H9 (cell line): ENCODE measurements around the gene ZNF224. TPM values are rescaled to one million over a fixed set of nuclear protein-coding genes. Genes with fewer than 3 reads are reported as not detected.

ENCODE experiments used
- DNase-seq: peaks from one replicate; pipeline ENCODE4 v3.0.0-alpha.2; 2017
- H2AFZ ChIP-seq: one replicate; pipeline ENCODE4 v1.6.1; 2013; ENCODE audit warnings: mild to moderate bottlenecking, low read length, control low read depth, moderate library complexity
- H2AK5ac ChIP-seq: 2 replicates; pipeline ENCODE4 v1.6.1; 2013; ENCODE audit warnings: low read length, control low read depth, mixed read lengths; ENCODE audit not compliant: insufficient read length
- H2BK120ac ChIP-seq: one replicate; pipeline ENCODE4 v1.6.1; 2013; ENCODE audit warnings: low read depth, mild to moderate bottlenecking, low read length, control low read depth, inconsistent platforms; ENCODE audit not compliant: poor library complexity, severe bottlenecking
- H2BK12ac ChIP-seq: 2 replicates; pipeline ENCODE4 v1.6.1; 2013; ENCODE audit warnings: low read length, control low read depth, mixed read lengths, low read depth; ENCODE audit not compliant: insufficient read length
- H2BK15ac ChIP-seq: 2 replicates; pipeline ENCODE4 v1.6.1; 2013; ENCODE audit warnings: low read depth, low read length, control low read depth
- H2BK20ac ChIP-seq: one replicate; pipeline ENCODE4 v1.6.1; 2013; ENCODE audit warnings: low read depth, mild to moderate bottlenecking, low read length, control low read depth, inconsistent platforms; ENCODE audit not compliant: poor library complexity, severe bottlenecking
- H2BK5ac ChIP-seq: 2 replicates; pipeline ENCODE4 v1.6.1; 2013; ENCODE audit warnings: low read length, control low read depth, mixed read lengths; ENCODE audit not compliant: insufficient read length
- H3K14ac ChIP-seq: 2 replicates; pipeline ENCODE4 v1.6.1; 2013; ENCODE audit warnings: low read length, control low read depth; ENCODE audit not compliant: insufficient read depth
- H3K18ac ChIP-seq: 2 replicates; pipeline ENCODE4 v1.6.1; 2013; ENCODE audit warnings: low read depth, mild to moderate bottlenecking, mixed read lengths, low read length, control low read depth; ENCODE audit not compliant: insufficient read length
- H3K23ac ChIP-seq: 2 replicates; pipeline ENCODE4 v1.6.1; 2013; ENCODE audit warnings: low read length, control low read depth, mixed read lengths, low read depth; ENCODE audit not compliant: insufficient read length
- H3K23me2 ChIP-seq: 2 replicates; pipeline ENCODE4 v1.6.1; 2013; ENCODE audit warnings: low read depth, mild to moderate bottlenecking, mixed read lengths, low read length, control low read depth; ENCODE audit not compliant: insufficient read length, poor library complexity, severe bottlenecking
- H3K27ac ChIP-seq: 2 replicates; pipeline ENCODE4 v1.5.1; 2013; ENCODE audit warnings: low read length, control low read depth, mixed read lengths, low read depth; ENCODE audit not compliant: insufficient read length
- H3K27me3 ChIP-seq: 2 replicates; pipeline ENCODE4 v1.6.1; 2013; ENCODE audit warnings: low read length, control low read depth, inconsistent platforms; ENCODE audit not compliant: insufficient read depth
- H3K4ac ChIP-seq: 2 replicates; pipeline ENCODE4 v1.6.1; 2013; ENCODE audit warnings: low read depth, mild to moderate bottlenecking, control low read depth, inconsistent platforms, low read length, moderate library complexity
- H3K4me1 ChIP-seq: 2 replicates; pipeline ENCODE4 v1.6.1; 2013; ENCODE audit warnings: low read length, control low read depth, inconsistent platforms; ENCODE audit not compliant: insufficient read depth
- H3K4me2 ChIP-seq: 2 replicates; pipeline ENCODE4 v1.6.1; 2013; ENCODE audit warnings: low read length, control low read depth, mixed read lengths; ENCODE audit not compliant: insufficient read length, insufficient read depth
- H3K56ac ChIP-seq: 2 replicates; pipeline ENCODE4 v1.6.1; 2013; ENCODE audit warnings: low read depth, mild to moderate bottlenecking, mixed read lengths, low read length, control low read depth; ENCODE audit not compliant: insufficient read length
- H3K79me1 ChIP-seq: 2 replicates; pipeline ENCODE4 v1.6.1; 2013; ENCODE audit warnings: low read depth, mild to moderate bottlenecking, moderate library complexity, low read length, control low read depth, inconsistent platforms; ENCODE audit not compliant: insufficient read depth, poor library complexity, severe bottlenecking
- H3K79me2 ChIP-seq: 2 replicates; pipeline ENCODE4 v1.6.1; 2013; ENCODE audit warnings: low read length, control low read depth, inconsistent platforms; ENCODE audit not compliant: insufficient read depth
- H3K9ac ChIP-seq: 2 replicates; pipeline ENCODE4 v1.6.1; 2013; ENCODE audit warnings: low read length, control low read depth, mixed read lengths; ENCODE audit not compliant: insufficient read length; ENCODE audit errors: extremely low read depth
- H3K9me3 ChIP-seq: one replicate; pipeline ENCODE4 v1.6.1; 2013; ENCODE audit warnings: low read depth, low read length, inconsistent platforms; ENCODE audit not compliant: control insufficient read depth
- H3T11ph ChIP-seq: one replicate; pipeline ENCODE4 v1.6.1; 2013; ENCODE audit warnings: mild to moderate bottlenecking, low read length, control low read depth, inconsistent platforms
- H4K20me1 ChIP-seq: one replicate; pipeline ENCODE4 v1.6.1; 2013; ENCODE audit not compliant: control insufficient read depth, insufficient read length, insufficient read depth
- H4K5ac ChIP-seq: 2 replicates; pipeline ENCODE4 v1.6.1; 2013; ENCODE audit warnings: low read depth, mild to moderate bottlenecking, mixed read lengths, low read length, control low read depth; ENCODE audit not compliant: insufficient read length
- H4K8ac ChIP-seq: replicated peaks from 2 replicates; pipeline ENCODE4 v1.6.1; 2013; ENCODE audit warnings: low read length, control low read depth, mixed read lengths, low read depth; ENCODE audit not compliant: insufficient read length
- H4K91ac ChIP-seq: 2 replicates; pipeline ENCODE4 v1.6.1; 2013; ENCODE audit warnings: low read depth, mild to moderate bottlenecking, moderate library complexity, mixed read lengths, low read length, control low read depth; ENCODE audit not compliant: insufficient read length
- H3K27ac Mint-ChIP-seq, 3 experiments: 2 replicates in 2 of 3; 3 replicates in 1 of 3; pipeline ENCODE4 v1.8.0; 2020 to 2021; ENCODE audit warnings: mixed read lengths in 3 of 3, mild to moderate bottlenecking in 1 of 3, moderate library complexity in 1 of 3
- H3K27me3 Mint-ChIP-seq: 2 replicates; pipeline ENCODE4 v1.8.0; 2021; ENCODE audit warnings: low read depth, mild to moderate bottlenecking, moderate library complexity, mixed read lengths
- H3K36me3 Mint-ChIP-seq, 3 experiments: 2 replicates in 2 of 3; 3 replicates in 1 of 3; pipeline ENCODE4 v1.8.0; 2020 to 2021; ENCODE audit warnings: low read depth in 3 of 3, mixed read lengths in 3 of 3; ENCODE audit not compliant: insufficient read depth in 1 of 3
- H3K4me1 Mint-ChIP-seq, 2 experiments: 2 replicates each; pipeline ENCODE4 v1.8.0; 2020; ENCODE audit warnings: mixed read lengths in 2 of 2
- H3K4me3 Mint-ChIP-seq, 2 experiments: 2 replicates in 1 of 2; 3 replicates in 1 of 2; pipeline ENCODE4 v1.8.0; 2020 to 2021; ENCODE audit warnings: mild to moderate bottlenecking in 2 of 2, mixed read lengths in 2 of 2, moderate library complexity in 1 of 2
- H3K9me3 Mint-ChIP-seq, 2 experiments: 2 replicates in 1 of 2; 3 replicates in 1 of 2; pipeline ENCODE4 v1.8.0; 2020; ENCODE audit warnings: mild to moderate bottlenecking in 2 of 2, mixed read lengths in 2 of 2, moderate library complexity in 1 of 2
- CTCF ChIP-seq: fragments of 200-600 bp; sonication (generic); conservative IDR thresholded peaks from 3 replicates; pipeline ENCODE4 v1.8.0; 2021; ENCODE audit warnings: antibody characterized with exemption, mild to moderate bottlenecking
- WGBS: extraction: QIAGEN DNeasy Blood & Tissue Kit; methylation state at CpG from one replicate; pipeline ENCODE4 v1.1.7; 2013; ENCODE audit warnings: missing lambda C conversion rate, low lambda C conversion rate, mixed read lengths; ENCODE audit not compliant: insufficient read length; ENCODE audit errors: extremely low coverage; 5-methylcytosine and 5-hydroxymethylcytosine counted together
- total RNA-seq: library from RNA; stranded (reverse); gene quantifications from 2 replicates; pipeline ENCODE4 v1.2.1, GENCODE V29; 2021

Gene ZNF224
- total RNA-seq, 1 experiment from 2014 or later: 19.0 TPM

DNA sequence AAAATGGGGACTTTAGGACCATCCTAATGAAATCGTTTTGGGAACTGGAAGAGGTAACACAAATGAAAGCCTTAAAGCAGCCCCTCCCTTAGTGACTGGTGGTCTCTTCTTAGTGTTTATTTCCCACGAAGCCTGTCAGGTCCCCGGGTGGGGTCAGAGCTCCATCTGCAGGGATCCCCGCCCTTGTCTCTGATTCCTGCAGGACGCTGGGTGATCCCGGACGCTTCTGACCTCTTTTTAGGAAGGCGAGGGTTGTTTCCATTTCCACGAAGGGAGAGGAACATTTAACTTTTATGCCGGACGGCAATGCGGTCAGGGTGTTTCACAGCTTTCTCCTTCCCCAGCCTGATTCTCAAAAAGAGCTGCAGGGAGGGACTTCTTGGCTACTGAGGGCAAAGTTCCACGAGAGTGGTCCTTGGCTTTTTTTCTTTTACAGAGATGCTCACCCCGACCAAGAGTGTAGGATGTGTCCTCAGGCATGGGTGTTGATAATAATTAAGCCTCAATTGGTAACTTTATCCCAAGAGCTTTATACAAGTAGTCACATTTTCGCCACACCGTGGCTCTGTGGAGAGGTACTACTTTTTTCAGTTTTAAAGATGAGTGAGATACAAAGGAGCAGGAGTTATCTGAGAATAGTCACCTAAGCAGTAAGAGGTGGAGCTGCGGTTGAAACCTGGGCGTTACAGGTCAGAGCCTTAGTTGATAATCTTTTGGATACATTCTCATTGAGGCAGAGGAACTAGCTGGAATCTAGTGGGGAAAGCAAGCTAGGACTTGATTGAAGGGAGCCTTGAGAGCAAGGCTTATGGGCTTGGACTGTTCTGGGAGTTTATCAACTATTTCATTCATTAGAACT is 21.4 kb upstream of the ZNF224 start:
- Histone ChIP-seq H4K8ac (no peak overlapping the region), H3T11ph (no peak overlapping the region), H2BK12ac (no peak overlapping the region), H3K23me2 (peaks cover 14% of the 10 kb centered on the region), H4K20me1 (no peaks in the 10 kb centered on the region), H4K5ac (no peak overlapping the region), H3K23ac (no peak overlapping the region), H3K79me2 (no peaks in the 10 kb centered on the region), H3K4me2 (peak overlapping the region; percentile 86), H3K9me3 (no peaks in the 10 kb centered on the region), H2BK120ac (no peak overlapping the region), H3K18ac (no peak overlapping the region), H3K4ac (no peak overlapping the region), H3K27ac (no peak overlapping the region), H2BK5ac (no peak overlapping the region), H4K91ac (no peak overlapping the region), H3K56ac (no peak overlapping the region), H3K9ac (no peak overlapping the region), H3K14ac (no peak overlapping the region), H3K4me1 (no peaks in the 10 kb centered on the region), H2AK5ac (no peak overlapping the region), H3K27me3 (no peaks in the 10 kb centered on the region; the same call in 1 of the 2 replicates), H2AFZ (no peak overlapping the region), H2BK15ac (no peak overlapping the region), H3K79me1 (no peaks in the 10 kb centered on the region), H2BK20ac (no peak overlapping the region)
- Mint-ChIP-seq H3K4me1 (peaks cover 12 to 16% of the 10 kb centered on the region in 2 experiments), H3K36me3 (peaks cover 15 to 26% (median 25%) of the 10 kb centered on the region in 3 experiments), H3K4me3 (peak overlapping the region; percentile 88 to 89), H3K27ac (no peak overlapping the region), H3K27me3 (peaks cover 33% of the 10 kb centered on the region), H3K9me3 (peaks cover 28 to 34% of the 10 kb centered on the region in 2 experiments)
- no peak for TF ChIP-seq CTCF
- WGBS: no CpG with 5 or more reads among the region's 18 CpGs
- DNase-seq: no peak
